ENCODE results near the gene CACNB2.
"Not testable (repeated sequence)": the region's sequence is repeated elsewhere in the genome, so short reads cannot be mapped to it uniquely, and the experiment has no call there.

The CACNB2 gene

GRCh38 chr10:18572959-18573561 lies 432.8 kb downstream of the CACNB2 start:
- no peak for DNase-seq

- DNase-seq, result no peak
Observed at GRCh38 chr10:18576586-18576985, 436.4 kb downstream of the CACNB2 start.

DNA sequence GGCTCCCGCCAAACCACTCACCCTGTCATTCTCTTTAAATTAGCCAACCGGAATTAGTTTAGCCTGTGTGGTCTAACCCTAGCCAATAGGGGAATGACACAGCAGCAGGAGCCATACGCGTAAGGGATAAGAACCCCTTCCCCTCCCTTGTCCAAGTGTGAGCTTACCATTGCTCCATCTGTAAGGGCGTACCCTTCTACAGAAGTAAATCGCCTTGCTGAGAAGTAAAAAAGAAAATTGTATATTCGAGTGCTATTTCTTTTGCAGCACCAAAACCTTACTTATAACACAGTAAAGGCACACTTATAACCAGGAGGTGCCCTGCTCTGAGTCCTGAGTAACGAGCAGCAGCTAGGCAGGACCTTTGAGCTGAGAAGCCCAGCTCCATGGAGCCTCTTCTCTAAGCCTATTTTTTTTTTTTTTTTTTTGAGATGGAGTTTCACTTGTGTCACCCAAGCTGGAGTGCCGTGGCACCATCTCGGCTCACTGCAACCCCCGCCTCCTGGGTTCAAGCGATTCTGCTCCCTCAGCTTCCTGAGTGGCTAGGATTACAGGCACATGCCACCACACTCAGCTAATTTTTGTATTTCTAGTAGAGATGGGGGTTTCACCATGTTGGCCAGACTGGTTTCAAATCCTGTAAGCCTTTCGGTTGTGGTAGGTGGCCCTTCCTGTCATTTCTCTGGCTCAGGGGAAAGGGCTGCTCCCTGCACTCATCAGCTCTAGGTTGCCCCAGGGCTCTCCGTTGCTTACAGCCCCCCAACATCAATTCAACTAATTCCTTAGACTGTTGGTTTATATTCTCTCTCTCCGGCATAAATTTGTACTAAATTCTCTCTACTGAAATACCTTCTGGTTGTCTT lies 437.8 kb downstream of the CACNB2 start:
- DNase-seq, result no peak

GRCh38 chr10:18582803-18583202 lies 442.6 kb downstream of the CACNB2 start:
- DNase-seq, result no peak

DNA sequence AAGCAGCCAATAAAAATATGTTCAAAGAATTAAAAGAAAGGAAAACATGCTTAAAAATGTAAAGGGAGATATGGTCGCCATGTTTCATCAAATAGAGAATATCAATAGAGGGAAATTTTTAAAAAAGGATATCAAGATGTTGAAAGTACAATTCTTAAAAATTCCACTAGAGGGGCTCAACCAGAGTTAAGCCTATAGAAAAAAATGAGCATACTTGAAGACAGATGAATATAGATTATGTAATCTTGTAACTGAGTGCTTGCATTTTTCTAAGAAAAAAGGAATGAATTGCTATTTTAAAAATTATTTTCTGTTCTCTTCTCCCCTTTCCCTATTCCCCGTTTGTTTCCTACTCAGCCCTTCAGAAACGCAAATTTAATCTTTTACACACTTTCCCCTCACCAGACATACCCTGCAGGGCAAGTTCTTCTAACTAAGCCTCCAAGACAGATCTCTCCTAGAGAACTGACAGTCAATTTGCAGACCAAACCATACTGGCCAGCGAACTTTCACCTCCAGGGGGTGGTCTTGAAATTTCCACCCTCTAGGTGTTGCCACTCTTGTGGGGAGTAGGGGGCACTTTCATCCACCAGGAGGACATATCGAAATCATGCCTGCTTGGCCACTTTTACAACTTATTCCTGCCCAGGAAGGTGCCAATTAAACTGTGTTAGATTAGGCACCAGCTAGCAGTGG lies 443.5 kb downstream of the CACNB2 start:
- peak in 2 of 4 experiments; percentile 5 to 11 for DNase-seq

DNA sequence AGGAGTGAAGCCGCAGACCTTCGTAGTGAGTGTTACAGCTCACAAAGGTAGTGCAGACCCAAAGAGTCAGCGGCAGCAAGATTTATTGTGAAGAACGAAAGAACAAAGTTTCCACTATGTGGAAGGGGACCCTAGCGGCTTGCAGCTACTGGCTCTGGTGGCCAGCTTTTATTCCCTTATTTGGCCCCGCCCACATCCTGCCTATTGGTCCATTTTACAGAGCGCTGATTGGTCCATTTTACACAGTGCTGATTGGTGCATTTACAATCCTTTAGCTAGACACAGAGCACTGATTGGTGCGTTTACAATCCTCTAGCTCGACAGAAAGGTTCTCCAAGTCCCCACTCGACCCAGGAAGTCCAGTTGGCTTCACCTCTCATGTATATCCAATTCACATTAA lies 446.4 kb downstream of the CACNB2 start:
- not testable (repeated sequence) for DNase-seq

- not testable (repeated sequence) for DNase-seq
Observed at GRCh38 chr10:18591141-18591540, 450.9 kb downstream of the CACNB2 start.

All from suppressor macrophage (primary cell).